Osteocyte (in vitro differentiated cells): ENCODE data around the gene DDA1. TPM values are rescaled to one million over a fixed set of nuclear protein-coding genes. Genes with fewer than 3 reads are reported as not detected.

ENCODE experiments used
- DNase-seq: peaks from one replicate; pipeline ENCODE4 v3.0.0; 2021; ENCODE audit warnings: mixed read lengths; ENCODE audit not compliant: unreplicated experiment; ENCODE audit errors: extremely low spot score
- H3K27ac Mint-ChIP-seq: one replicate; pipeline ENCODE4 v1.8.0; 2021; ENCODE audit warnings: mild to moderate bottlenecking, mixed read lengths; ENCODE audit not compliant: unreplicated experiment
- H3K27me3 Mint-ChIP-seq: one replicate; pipeline ENCODE4 v1.8.0; 2021; ENCODE audit warnings: mixed read lengths; ENCODE audit not compliant: unreplicated experiment
- H3K36me3 Mint-ChIP-seq: one replicate; pipeline ENCODE4 v1.8.0; 2021; ENCODE audit warnings: mixed read lengths; ENCODE audit not compliant: unreplicated experiment
- H3K4me1 Mint-ChIP-seq: one replicate; pipeline ENCODE4 v1.8.0; 2021; ENCODE audit warnings: mixed read lengths; ENCODE audit not compliant: unreplicated experiment
- H3K4me3 Mint-ChIP-seq: one replicate; pipeline ENCODE4 v1.8.0; 2021; ENCODE audit warnings: mild to moderate bottlenecking, moderate library complexity, mixed read lengths; ENCODE audit not compliant: unreplicated experiment
- H3K9me3 Mint-ChIP-seq: one replicate; pipeline ENCODE4 v1.8.0; 2021; ENCODE audit warnings: mixed read lengths; ENCODE audit not compliant: unreplicated experiment
- total RNA-seq: library from RNA; stranded (reverse); gene quantifications from 2 replicates; pipeline ENCODE4 v1.2.1, GENCODE V29; 2021
- TF ChIP-seq, protein P1 (sequence below): fragments of 200-600 bp; sonication (generic); IDR thresholded peaks from 2 replicates; pipeline ENCODE4 v1.5.0; 2021; ENCODE audit warnings: antibody characterized with exemption, mild to moderate bottlenecking, moderate library complexity

Gene DDA1
- total RNA-seq, 1 donor from 2014 or later: 50.0 TPM

DNA sequence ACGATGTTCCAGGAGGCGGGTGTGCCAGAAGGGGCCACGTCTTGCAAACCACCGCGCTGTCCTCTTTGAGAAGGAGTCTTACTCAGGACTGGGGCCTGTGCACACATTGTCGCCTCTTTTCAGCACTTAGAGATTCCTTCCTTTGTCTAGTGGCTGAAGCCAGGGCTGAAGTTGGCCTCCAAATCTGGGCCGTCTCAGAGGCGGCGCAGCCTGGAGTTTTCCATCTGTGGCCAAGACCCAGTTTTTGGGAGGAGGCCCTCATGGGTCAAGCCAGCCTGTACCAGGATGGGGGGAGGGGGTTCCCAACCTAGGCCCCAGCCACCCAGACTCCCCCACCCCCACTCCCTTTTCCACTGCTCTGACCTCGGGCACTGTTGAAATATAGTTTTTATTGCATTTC, 13.5 kb downstream of the DDA1 start:
- peaks cover 5% of the 10 kb centered on the region for H3K4me1 Mint-ChIP-seq

DNA sequence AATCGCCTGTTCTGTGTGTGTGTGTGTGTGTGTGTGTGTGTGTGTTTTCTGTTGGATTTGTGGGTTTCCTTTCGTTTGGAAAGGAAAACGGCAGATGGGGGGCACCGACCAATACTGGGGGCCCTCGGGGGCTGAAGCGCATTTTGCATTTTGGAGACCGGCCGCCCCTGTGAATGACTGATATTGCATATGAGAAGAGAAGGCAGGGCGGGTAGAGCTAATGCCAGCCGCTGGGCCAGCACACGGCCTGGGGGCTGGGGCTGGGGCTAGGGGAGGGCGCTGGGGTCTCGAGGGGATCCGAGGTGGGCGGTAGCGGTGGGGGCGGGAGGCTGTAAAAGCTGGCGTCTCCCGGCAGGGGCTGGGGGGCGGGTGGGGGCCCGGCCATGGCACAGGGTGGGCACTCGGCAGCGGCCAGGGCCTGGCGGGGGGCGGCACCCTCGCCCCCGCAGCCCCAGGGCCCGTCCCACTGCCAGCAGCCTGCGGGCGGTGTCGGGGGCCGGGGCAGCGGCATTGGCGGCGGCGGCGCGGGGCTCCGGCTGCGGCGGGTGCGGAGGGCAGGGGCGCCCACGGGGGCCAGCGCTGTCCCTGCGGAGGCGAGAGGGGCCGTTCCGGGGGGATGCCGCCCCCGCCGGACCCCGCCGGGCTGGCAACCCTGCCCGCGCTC, 14.1 kb downstream of the DDA1 start:
- no peaks in the 10 kb centered on the region for H3K27me3 Mint-ChIP-seq
- DNase-seq: no peak
- H3K4me1 Mint-ChIP-seq: peaks cover 5% of the 10 kb centered on the region
- H3K36me3 Mint-ChIP-seq: peaks cover 8% of the 10 kb centered on the region
- no peak overlapping the region for H3K27ac Mint-ChIP-seq
- H3K4me3 Mint-ChIP-seq: no peak overlapping the region
- no peaks in the 10 kb centered on the region for H3K9me3 Mint-ChIP-seq
- TF ChIP-seq, protein P1, sequence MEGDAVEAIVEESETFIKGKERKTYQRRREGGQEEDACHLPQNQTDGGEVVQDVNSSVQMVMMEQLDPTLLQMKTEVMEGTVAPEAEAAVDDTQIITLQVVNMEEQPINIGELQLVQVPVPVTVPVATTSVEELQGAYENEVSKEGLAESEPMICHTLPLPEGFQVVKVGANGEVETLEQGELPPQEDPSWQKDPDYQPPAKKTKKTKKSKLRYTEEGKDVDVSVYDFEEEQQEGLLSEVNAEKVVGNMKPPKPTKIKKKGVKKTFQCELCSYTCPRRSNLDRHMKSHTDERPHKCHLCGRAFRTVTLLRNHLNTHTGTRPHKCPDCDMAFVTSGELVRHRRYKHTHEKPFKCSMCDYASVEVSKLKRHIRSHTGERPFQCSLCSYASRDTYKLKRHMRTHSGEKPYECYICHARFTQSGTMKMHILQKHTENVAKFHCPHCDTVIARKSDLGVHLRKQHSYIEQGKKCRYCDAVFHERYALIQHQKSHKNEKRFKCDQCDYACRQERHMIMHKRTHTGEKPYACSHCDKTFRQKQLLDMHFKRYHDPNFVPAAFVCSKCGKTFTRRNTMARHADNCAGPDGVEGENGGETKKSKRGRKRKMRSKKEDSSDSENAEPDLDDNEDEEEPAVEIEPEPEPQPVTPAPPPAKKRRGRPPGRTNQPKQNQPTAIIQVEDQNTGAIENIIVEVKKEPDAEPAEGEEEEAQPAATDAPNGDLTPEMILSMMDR: no peak

More for the DNA sequence above, 13.5 kb downstream of the DDA1 start:
- H3K36me3 Mint-ChIP-seq: peaks cover 8% of the 10 kb centered on the region
- no peak for DNase-seq
- TF ChIP-seq, protein P1: no peak
- H3K4me3 Mint-ChIP-seq: no peak overlapping the region
- no peaks in the 10 kb centered on the region for H3K9me3 Mint-ChIP-seq
- H3K27me3 Mint-ChIP-seq: no peaks in the 10 kb centered on the region
- no peak overlapping the region for H3K27ac Mint-ChIP-seq

DNA sequence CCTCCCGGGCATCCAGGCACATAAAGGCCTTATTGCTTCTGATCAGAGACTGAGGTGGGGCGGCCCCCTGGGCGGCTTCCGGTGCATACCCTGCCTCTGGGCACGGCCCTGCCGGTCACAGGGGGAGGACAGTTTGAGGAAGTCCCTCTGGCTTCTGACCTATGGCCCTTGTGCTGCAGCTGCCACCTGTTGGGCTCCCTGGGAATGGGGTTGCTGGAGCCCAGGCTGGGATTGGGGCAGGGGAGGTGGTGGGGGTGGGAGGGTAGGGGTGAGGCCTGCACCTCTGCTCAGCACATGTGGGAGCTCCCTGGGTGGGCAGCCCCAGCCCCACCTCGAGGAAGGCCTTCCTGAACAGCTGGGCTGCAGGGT, 14.6 kb downstream of the DDA1 start:
- Mint-ChIP-seq H3K27ac (no peak overlapping the region), H3K36me3 (peaks cover 8% of the 10 kb centered on the region), H3K4me3 (no peak overlapping the region), H3K9me3 (no peaks in the 10 kb centered on the region), H3K27me3 (no peaks in the 10 kb centered on the region), H3K4me1 (peaks cover 5% of the 10 kb centered on the region)
- TF ChIP-seq, protein P1: no peak
- no peak for DNase-seq

DNA sequence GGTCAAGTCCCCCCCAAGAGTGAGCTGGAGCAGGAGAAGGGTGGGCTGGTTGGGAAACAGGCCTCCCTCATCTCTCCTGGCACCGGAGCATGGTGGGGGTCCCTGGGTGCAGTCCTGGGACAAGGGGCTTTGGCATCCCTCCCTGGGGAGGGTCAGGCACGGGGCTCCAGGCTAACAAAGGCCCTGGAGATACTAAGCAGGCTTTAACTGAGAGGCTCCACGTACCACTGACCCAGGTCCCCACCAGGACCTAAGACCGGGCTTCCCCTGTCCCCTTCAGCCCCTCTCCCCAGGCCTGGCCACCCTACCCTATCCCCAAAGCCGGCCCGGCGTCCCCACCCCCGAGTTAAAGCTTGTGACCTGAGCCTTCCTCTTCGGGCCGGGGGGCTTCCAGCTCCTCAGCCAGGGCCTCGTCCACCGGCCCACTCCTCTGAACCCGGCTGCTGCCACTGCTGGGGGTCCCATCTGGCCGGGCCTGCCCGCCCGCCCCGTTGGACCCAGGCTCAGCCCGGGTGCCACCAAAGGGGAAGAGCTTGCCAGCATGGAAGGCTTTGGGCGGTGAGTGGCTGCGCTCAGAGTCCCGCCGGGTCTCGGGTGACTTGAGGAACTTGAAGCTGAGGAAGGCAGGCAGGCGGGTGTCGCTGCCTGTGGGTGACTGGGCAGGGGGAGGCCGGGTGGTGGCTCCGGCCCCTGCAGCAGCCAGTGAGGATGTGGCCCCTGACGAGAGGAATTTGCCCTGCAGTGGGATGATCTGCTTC, 15.2 kb downstream of the DDA1 start:
- DNase-seq: no peak
- TF ChIP-seq, protein P1: no peak

DNA sequence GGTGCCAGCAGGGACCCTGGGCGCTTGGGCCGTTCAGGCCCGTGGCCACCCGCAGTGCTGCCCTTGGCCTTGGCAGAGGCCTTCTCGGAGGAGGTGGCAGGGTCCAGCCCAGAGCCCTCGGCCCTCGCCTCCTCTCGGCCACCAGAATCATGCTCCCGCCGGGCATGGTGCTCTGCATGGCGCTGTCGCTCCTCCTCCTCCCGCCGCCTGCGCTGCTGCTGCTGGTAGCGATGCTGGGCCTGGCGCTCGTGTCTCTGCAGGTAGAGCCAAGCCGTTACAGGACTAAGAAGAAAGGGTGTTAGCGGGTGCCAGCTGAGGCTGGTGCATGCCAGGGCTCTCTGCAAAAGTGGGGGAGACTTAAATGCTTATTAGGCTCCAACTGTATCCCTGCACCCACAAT, 15.8 kb downstream of the DDA1 start:
- Mint-ChIP-seq H3K9me3 (no peaks in the 10 kb centered on the region), H3K4me3 (no peak overlapping the region), H3K36me3 (peaks cover 5% of the 10 kb centered on the region), H3K4me1 (peaks cover 5% of the 10 kb centered on the region), H3K27me3 (no peaks in the 10 kb centered on the region), H3K27ac (no peak overlapping the region)
- TF ChIP-seq, protein P1: no peak
- no peak for DNase-seq

More for the DNA sequence above, 15.2 kb downstream of the DDA1 start:
- Mint-ChIP-seq H3K27ac (no peak overlapping the region), H3K4me3 (no peak overlapping the region), H3K4me1 (peaks cover 5% of the 10 kb centered on the region), H3K27me3 (no peaks in the 10 kb centered on the region), H3K36me3 (peaks cover 8% of the 10 kb centered on the region), H3K9me3 (no peaks in the 10 kb centered on the region)
